Body of pancreas (tissue), 4 donors: ENCODE results near the gene PFDN1. TPM values are rescaled to one million over a fixed set of nuclear protein-coding genes. Genes with fewer than 3 reads are reported as not detected.

Experiments used
- ATAC-seq: fragments of 150-250 bp; one replicate; pipeline ENCODE4 v1.9.1; 2016
- DNase-seq, 4 donors: peaks; one replicate each; pipeline ENCODE4 v3.0.0-alpha.2; 2019
- H3K27ac ChIP-seq, 4 donors: fragments of 200-600 bp; sonication (generic); 1 replicate in 3 of 4; 2 replicates in 1 of 4; pipeline versions ENCODE4 v1.5.1 to v1.6.1; 2016 to 2019; ENCODE audit warnings: mild to moderate bottlenecking in 1 of 4, mixed read lengths in 1 of 4, moderate library complexity in 1 of 4
- H3K27me3 ChIP-seq, 2 donors: fragments of 200-600 bp; sonication (generic); one replicate each; pipeline ENCODE4 v1.6.0; 2016; ENCODE audit warnings: mild to moderate bottlenecking in 1 of 2
- H3K36me3 ChIP-seq, 2 donors: fragments of 200-600 bp; sonication (generic); replicated peaks in 1 of 2; 2 replicates each; pipeline ENCODE4 v1.5.1; 2016; ENCODE audit warnings: low read depth in 2 of 2; ENCODE audit not compliant: insufficient read depth in 1 of 2
- H3K4me1 ChIP-seq: fragments of 200-600 bp; sonication (generic); one replicate; pipeline ENCODE4 v1.6.0; 2016
- H3K4me3 ChIP-seq, 2 donors: fragments of 200-600 bp; sonication (generic); 1 replicate in 1 of 2; 2 replicates in 1 of 2; pipeline ENCODE4 v1.5.1; 2016 to 2019
- H3K9me3 ChIP-seq, 3 donors: fragments of 200-600 bp; sonication (generic); 1 replicate in 2 of 3; 2 replicates in 1 of 3; pipeline ENCODE4 v1.5.1; 2016
- CTCF ChIP-seq, 7 experiments: fragments of 450-650 bp in 4 of 7; fragments of 200-600 bp in 3 of 7; sonication (generic) in 3 of 7; IDR thresholded peaks; one replicate each; pipeline ENCODE4 v1.5.1; 2016 to 2019; ENCODE audit warnings: antibody characterized with exemption in 7 of 7
- POLR2A ChIP-seq, 3 donors: fragments of 450-650 bp; IDR thresholded peaks; one replicate each; pipeline ENCODE4 v1.6.1; 2016; ENCODE audit warnings: antibody characterized with exemption in 3 of 3, mild to moderate bottlenecking in 2 of 3
- WGBS, 2 donors: methylation state at CpG; one replicate each; pipeline ENCODE4 v1.1.5; 2017; 5-methylcytosine and 5-hydroxymethylcytosine counted together
- intact Hi-C: fragments of 100-400 bp; cut with DNase I; formaldehyde crosslinking; loops from one replicate; pipeline ENCODE4 v1.15.1; 2023
- total RNA-seq, 2 donors: library from RNA; depleted of rRNA; stranded (reverse); fragments of >200 nt; gene quantifications; one replicate each; pipeline ENCODE4 v1.1.0, GENCODE V29; 2016

PFDN1 gene
- total RNA-seq, 2 donors from 2014 or later = 37.6 to 54.1 TPM

GRCh38 chr5:140261403-140262171, 41.3 kb downstream of the PFDN1 start:
- ATAC-seq (peak; percentile 99), DNase-seq (peak; percentile 79 to 94 (median 91))
- Histone ChIP-seq H3K27ac (peak overlapping the region; percentile 3 to 79 (median 74)), H3K36me3 (no peaks in the 10 kb centered on the region), H3K9me3 (no peaks in the 10 kb centered on the region), H3K4me3 (no peak overlapping the region), H3K27me3 (no peaks in the 10 kb centered on the region), H3K4me1 (peaks cover 33% of the 10 kb centered on the region)
- intact Hi-C loops = no loop called here
- WGBS, 2 donors = 11 to 16% methylated on average over 8 of the region's 8 CpGs
- TF ChIP-seq CTCF (IDR thresholded peaks at IDR 0.05) (peak in 4 of 7 experiments; percentile 16 to 41 (median 32)), POLR2A (IDR thresholded peaks at IDR 0.05) (no peak)

GRCh38 chr5:140260089-140260656, 42.7 kb downstream of the PFDN1 start:
- DNase-seq (no peak), ATAC-seq (no peak)
- Histone ChIP-seq H3K27ac (peak overlapping the region in 1 of 4 donors; percentile 0), H3K4me1 (peaks cover 22% of the 10 kb centered on the region), H3K4me3 (no peak overlapping the region), H3K9me3 (no peaks in the 10 kb centered on the region), H3K36me3 (no peaks in the 10 kb centered on the region), H3K27me3 (no peaks in the 10 kb centered on the region)
- 89 to 98% methylated on average over 2 of the region's 2 CpGs for WGBS, 2 donors
- TF ChIP-seq POLR2A (IDR thresholded peaks at IDR 0.05) (no peak), CTCF (IDR thresholded peaks at IDR 0.05) (no peak)
- intact Hi-C loops = no loop called here

DNA sequence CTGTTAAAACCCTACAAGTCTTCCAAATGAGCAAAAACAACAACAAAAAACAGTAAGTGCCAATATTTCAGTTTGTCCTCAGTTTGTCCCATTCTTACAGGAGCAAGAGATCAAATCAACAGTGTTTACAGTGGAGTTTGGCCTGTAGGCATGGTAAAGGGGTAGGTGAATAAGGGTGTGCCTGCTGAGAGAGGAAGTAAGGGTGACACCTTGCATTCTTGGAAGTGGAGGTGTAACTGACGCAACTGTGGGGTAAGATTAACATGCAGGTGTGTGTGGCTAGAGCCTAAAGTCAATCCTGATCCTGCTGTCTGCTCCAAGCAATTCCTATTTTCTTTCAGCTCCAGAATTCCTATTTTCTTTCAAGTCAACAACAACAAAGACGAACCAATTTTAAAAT, 43.4 kb downstream of the PFDN1 start:
- intact Hi-C loops = no loop called here
- TF ChIP-seq CTCF (IDR thresholded peaks at IDR 0.05) = no peak
- TF ChIP-seq POLR2A (IDR thresholded peaks at IDR 0.05) = no peak
- peaks cover 22% of the 10 kb centered on the region for H3K4me1 ChIP-seq
- no peak overlapping the region for H3K27ac ChIP-seq
- H3K27me3 ChIP-seq = no peaks in the 10 kb centered on the region
- H3K36me3 ChIP-seq = no peaks in the 10 kb centered on the region
- H3K9me3 ChIP-seq = no peaks in the 10 kb centered on the region
- DNase-seq = no peak
- no peak for ATAC-seq
- 90 to 92% methylated on average over 2 of the region's 2 CpGs for WGBS, 2 donors
- H3K4me3 ChIP-seq = no peak overlapping the region

GRCh38 chr5:140258873-140259272, 44.0 kb downstream of the PFDN1 start:
- H3K4me1 ChIP-seq = peaks cover 22% of the 10 kb centered on the region
- TF ChIP-seq POLR2A (IDR thresholded peaks at IDR 0.05) (no peak), CTCF (IDR thresholded peaks at IDR 0.05) (no peak)
- intact Hi-C loops = no loop called here
- no peaks in the 10 kb centered on the region for H3K9me3 ChIP-seq
- no peaks in the 10 kb centered on the region for H3K36me3 ChIP-seq
- no peak overlapping the region for H3K4me3 ChIP-seq
- DNase-seq (no peak), ATAC-seq (no peak)
- WGBS, 2 donors = 96% methylated on average over 4 of the region's 4 CpGs
- H3K27me3 ChIP-seq = no peaks in the 10 kb centered on the region
- H3K27ac ChIP-seq = no peak overlapping the region
